GM18507 (cell line): ENCODE results near the gene CCSAP.
"Not testable (repeated sequence)": the region's sequence is repeated elsewhere in the genome, so short reads cannot be mapped to it uniquely, and the experiment has no call there.

ENCODE experiments used
- DNase-seq: peaks from one replicate; pipeline ENCODE4 v3.0.0; 2011; ENCODE audit warnings: low read depth; ENCODE audit not compliant: insufficient read length; ENCODE audit errors: extremely low spot score
- FAIRE-seq: peaks from 2 replicates; lab custom pipeline; 2011; peaks lifted over from hg19 to GRCh38; lab: Jason Lieb, UNC

CCSAP gene

GRCh38 chr1:229296541-229296941 lies 46.3 kb downstream of the CCSAP start:
- FAIRE-seq (no peak), DNase-seq (no peak)

- FAIRE-seq (no peak), DNase-seq (no peak)
Observed at GRCh38 chr1:229295745-229296144, 47.1 kb downstream of the CCSAP start.

DNA sequence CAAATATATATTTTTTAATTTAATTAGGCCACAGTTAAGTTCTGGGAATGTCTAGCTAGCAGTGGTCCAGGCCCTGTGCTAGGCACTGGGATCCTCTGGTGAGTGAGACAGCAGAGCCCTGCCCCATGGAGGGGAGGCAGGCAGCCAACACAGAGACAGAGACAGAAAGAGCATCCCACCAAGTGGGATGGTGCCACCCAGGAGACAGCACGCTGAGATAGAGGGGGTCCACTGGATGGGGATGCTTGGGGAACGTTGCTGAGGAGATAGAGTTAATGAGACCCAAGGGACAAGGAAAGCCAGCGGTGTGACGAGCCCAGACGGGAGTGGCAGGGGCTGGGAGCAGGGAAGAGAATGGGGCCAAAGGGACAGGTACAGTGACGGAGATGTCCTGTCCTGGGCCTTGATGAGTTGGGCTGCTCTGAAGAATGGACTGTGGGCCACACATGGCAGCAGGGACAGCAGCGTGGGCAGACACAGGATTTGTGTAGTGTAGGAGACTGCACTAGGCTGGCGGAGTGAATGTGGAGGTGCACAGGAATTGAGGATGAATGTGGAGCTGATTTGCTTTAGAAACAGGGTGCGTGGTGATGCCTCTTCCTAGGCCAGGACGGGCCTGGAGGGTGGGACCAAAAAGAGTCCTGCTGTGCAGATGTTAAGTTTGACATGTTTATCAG lies 49.2 kb downstream of the CCSAP start:
- DNase-seq = no peak
- no peak for FAIRE-seq

- not testable (repeated sequence) for FAIRE-seq, DNase-seq
Observed at GRCh38 chr1:229291686-229292085, 51.2 kb downstream of the CCSAP start.

GRCh38 chr1:229288516-229288915 lies 54.3 kb downstream of the CCSAP start:
- FAIRE-seq = no peak
- no peak for DNase-seq

DNA sequence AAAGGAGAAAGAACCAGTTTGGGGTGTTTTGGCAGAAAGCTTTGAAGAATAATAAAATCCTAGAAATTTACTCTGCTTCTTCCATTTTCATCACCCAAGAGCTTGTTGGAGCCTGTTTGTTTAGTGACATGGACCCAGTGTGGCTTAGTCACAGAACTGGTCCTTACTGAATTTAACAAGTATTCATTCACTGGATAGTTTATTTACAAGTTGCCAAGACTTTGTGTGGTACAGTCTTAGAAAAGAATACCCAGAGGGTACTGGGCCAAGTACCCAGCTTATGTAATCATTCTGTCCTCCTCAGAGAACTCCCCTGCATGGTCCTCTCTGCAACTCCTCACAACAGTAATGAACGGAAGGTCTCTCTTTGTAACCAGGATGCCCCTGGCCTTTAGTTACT lies 55.6 kb downstream of the CCSAP start:
- DNase-seq (no peak), FAIRE-seq (no peak)

- FAIRE-seq (no peak), DNase-seq (no peak)
Observed at GRCh38 chr1:229286099-229286766, 56.6 kb downstream of the CCSAP start.

GRCh38 chr1:229285440-229285839 lies 57.4 kb downstream of the CCSAP start:
- no peak for DNase-seq
- FAIRE-seq = no peak

DNA sequence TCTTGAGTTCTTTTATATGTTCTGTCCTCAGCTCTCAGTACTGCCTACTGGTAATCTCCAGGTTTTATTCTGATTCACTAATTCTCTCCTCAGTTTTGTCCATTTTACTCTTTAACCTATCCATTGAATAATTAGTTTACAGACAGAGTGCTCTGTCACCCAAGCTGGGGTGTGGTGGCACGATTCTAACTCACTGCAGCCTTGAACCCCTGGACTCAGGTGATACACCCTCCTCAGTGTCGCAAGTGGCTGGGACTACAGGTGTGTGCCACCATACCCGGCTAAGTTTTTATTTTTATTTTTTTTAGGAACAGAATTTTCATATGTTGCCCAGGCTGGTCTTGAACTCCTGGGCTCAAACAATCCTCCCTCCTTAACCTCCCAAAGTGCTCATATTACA lies 58.0 kb downstream of the CCSAP start:
- DNase-seq (no peak), FAIRE-seq (no peak)

- FAIRE-seq (no peak), DNase-seq (no peak)
Observed at GRCh38 chr1:229283183-229283611, 59.6 kb downstream of the CCSAP start.

- FAIRE-seq = no peak
- DNase-seq = no peak
Observed at GRCh38 chr1:229282295-229282823, 60.5 kb downstream of the CCSAP start.

DNA sequence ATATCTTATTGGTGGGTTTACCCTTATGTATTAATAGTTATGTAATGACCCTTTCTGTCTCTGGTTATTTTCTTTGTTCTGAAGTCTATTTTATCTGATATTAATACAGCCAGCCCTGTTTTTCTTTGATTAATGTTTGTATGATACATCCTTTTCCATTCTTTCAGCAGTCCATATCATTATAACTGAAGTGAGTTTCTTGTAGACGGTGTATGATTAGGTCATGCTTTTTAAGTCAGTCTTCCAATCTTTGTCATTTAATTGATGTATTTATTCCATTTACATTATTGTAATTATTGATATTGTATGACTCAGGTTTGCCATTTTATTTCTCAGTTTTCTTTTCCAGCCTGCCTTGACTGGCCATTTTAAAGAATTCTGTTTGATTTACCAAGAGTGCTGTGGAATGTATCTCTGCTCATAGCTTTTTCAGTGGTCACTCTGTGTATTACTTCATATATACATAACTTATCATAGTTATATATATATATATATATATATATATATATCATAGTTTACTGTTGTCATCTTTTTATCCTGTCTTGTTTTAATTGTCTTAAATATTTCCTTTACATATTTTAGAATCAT lies 61.4 kb downstream of the CCSAP start:
- DNase-seq (no peak), FAIRE-seq (no peak)

- FAIRE-seq = no peak
- DNase-seq = no peak
Observed at GRCh38 chr1:229280921-229281320, 61.9 kb downstream of the CCSAP start.

- FAIRE-seq (no peak), DNase-seq (no peak)
Observed at GRCh38 chr1:229280037-229280828, 62.6 kb downstream of the CCSAP start.

DNA sequence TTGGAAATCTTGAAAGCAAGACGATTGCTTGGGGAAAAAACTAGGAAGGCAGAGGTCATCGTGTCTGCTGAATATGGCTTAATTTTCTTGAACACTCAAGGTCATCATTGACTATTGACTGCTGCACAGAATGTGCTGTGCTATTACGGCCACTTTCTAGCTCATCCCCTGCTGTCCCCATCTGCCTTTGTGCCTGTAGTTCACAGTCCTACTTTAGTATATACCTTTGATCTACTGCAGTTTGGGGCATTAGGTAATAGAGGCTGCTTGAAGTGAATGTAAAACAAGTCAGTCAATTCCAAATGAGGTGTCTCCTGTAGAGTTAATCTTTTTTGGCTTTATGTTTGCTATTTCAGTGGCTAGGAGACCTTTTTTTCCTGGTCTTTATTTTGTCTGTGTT lies 63.6 kb downstream of the CCSAP start:
- FAIRE-seq = no peak
- DNase-seq = no peak

- no peak for FAIRE-seq
- DNase-seq = no peak
Observed at GRCh38 chr1:229278120-229278741, 64.6 kb downstream of the CCSAP start.

GRCh38 chr1:229275005-229275404 lies 67.8 kb downstream of the CCSAP start:
- FAIRE-seq = no peak
- DNase-seq = no peak

DNA sequence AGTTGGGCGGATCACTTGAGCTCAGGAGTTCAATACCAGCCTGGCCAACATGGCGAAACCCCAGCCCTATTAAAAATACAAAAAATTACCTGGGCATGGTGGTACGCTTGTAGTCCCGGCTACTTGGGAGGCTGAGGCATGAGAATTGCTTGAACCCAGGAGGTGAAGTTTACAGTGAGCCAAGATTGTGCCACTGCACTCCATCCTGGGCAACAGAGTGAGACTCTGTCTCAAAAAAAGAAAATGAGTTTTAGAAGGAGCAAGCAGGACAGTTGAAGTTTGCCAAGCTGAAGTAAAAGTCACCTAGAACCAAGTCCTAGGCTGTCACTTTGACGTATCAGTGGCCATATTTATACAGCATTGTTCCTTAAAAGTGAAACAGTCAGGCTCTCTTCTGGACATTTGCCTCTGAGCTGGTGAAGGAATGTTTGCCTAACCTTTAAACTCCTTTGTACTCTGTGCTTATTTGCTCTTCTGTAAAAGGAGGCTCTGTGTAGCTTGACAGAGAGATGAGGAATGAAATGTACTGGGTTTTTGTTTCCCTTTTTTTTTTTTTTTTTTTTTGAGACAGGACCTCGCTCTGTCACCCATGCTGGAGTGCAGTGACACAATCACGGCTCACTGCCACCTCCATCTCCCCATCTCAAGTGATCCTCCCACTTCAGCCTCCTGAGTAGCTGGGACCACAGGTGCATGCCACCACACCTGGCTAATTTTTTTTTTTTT lies 69.2 kb downstream of the CCSAP start:
- no peak for DNase-seq
- no peak for FAIRE-seq
